ENCODE data around the gene NUTF2. TPM values are rescaled to one million over a fixed set of nuclear protein-coding genes. Genes with fewer than 3 reads are reported as not detected.
A peak's percentile ranks its signal among the peaks of the same experiment; 100 is the strongest.
"Not testable (repeated sequence)": the region's sequence is repeated elsewhere in the genome, so short reads cannot be mapped to it uniquely, and the experiment has no call there.

Gene NUTF2
- total RNA-seq, 4 donors from 2014 or later: 88.5 to 136 (median 109) TPM

- TF ChIP-seq POLR2A (IDR thresholded peaks at IDR 0.05) (no peak), CTCF (IDR thresholded peaks at IDR 0.05) (no peak)
- no peak overlapping the region for H3K4me3 ChIP-seq (ENCODE audit: low read depth, poor library complexity, severe bottlenecking)
- no peak for DNase-seq (ENCODE audit: low spot score in 2 of 2)
- 88 to 92% methylated on average over 4 of the region's 4 CpGs for WGBS, 2 donors
- intact Hi-C loops (cut with DNase I; ENCODE audit: low total_unique reads): loop anchor here (10.0 kb wide), 2 partner anchors 96 to 216 kb away; no protein-coding TSS in a partner anchor
Observed at GRCh38 chr16:67828651-67829050, 18.1 kb upstream of the NUTF2 start.

GRCh38 chr16:67833030-67833414 is 13.7 kb upstream of the NUTF2 start:
- H3K4me3 ChIP-seq (ENCODE audit: low read depth, poor library complexity, severe bottlenecking): peak overlapping the region; percentile 58
- TF ChIP-seq POLR2A (IDR thresholded peaks at IDR 0.05) (no peak), CTCF (IDR thresholded peaks at IDR 0.05) (no peak)
- WGBS, 2 donors: 0 to 3% methylated on average over 3 of the region's 3 CpGs
- no peak for DNase-seq (ENCODE audit: low spot score in 2 of 2)
- intact Hi-C loops (cut with DNase I; ENCODE audit: low total_unique reads): no loop called here

- H3K4me3 ChIP-seq (ENCODE audit: low read depth, poor library complexity, severe bottlenecking): peak overlapping the region; percentile 58
- intact Hi-C loops (cut with DNase I; ENCODE audit: low total_unique reads): no loop called here
- WGBS, 2 donors: 0% methylated on average over 48 of the region's 49 CpGs
- TF ChIP-seq CTCF (IDR thresholded peaks at IDR 0.05): no peak
- TF ChIP-seq POLR2A (IDR thresholded peaks at IDR 0.05): no peak
- DNase-seq (ENCODE audit: low spot score in 2 of 2): peak; percentile 91 to 99
Observed at GRCh38 chr16:67833415-67834241, 13.1 kb upstream of the NUTF2 start.

- TF ChIP-seq CTCF (IDR thresholded peaks at IDR 0.05): no peak
- no peak for TF ChIP-seq POLR2A (IDR thresholded peaks at IDR 0.05)
- intact Hi-C loops (cut with DNase I; ENCODE audit: low total_unique reads): no loop called here
- DNase-seq (ENCODE audit: low spot score in 2 of 2): no peak
- H3K4me3 ChIP-seq (ENCODE audit: low read depth, poor library complexity, severe bottlenecking): no peak overlapping the region
- 81 to 84% methylated on average over 10 of the region's 10 CpGs for WGBS, 2 donors
Observed at GRCh38 chr16:67834242-67834614, 12.5 kb upstream of the NUTF2 start.

GRCh38 chr16:67837190-67837589 is 9.5 kb upstream of the NUTF2 start:
- WGBS, 2 donors: 85 to 86% methylated on average over 10 of the region's 10 CpGs
- DNase-seq (ENCODE audit: low spot score in 2 of 2); intact Hi-C loops (cut with DNase I; ENCODE audit: low total_unique reads); H3K4me3 ChIP-seq (ENCODE audit: low read depth, poor library complexity, severe bottlenecking): not testable (repeated sequence)

- WGBS, 2 donors: 87 to 89% methylated on average over 2 of the region's 2 CpGs
- H3K4me3 ChIP-seq (ENCODE audit: low read depth, poor library complexity, severe bottlenecking): no peak overlapping the region
- TF ChIP-seq POLR2A (IDR thresholded peaks at IDR 0.05) (no peak), CTCF (IDR thresholded peaks at IDR 0.05) (no peak)
- intact Hi-C loops (cut with DNase I; ENCODE audit: low total_unique reads): no loop called here
- DNase-seq (ENCODE audit: low spot score in 2 of 2): no peak
Observed at GRCh38 chr16:67837811-67838210, 8.9 kb upstream of the NUTF2 start.

Measured in lower leg skin (tissue), 4 donors.